T-helper 2 cell treated with Interferon-gamma antibody and Interleukin-4, amounts not matched to agents 100 ng/mL and 5 ng/mL, for 36 hours (primary cell): ENCODE measurements around the gene OPCML. TPM values are rescaled to one million over a fixed set of nuclear protein-coding genes. Genes with fewer than 3 reads are reported as not detected.

Source experiments
- intact Hi-C: fragments of 100-400 bp; cut with micrococcal nuclease; formaldehyde crosslinking; loops from one replicate; pipeline ENCODE4 v1.15.1; 2023
- total RNA-seq: library from RNA; stranded (reverse); gene quantifications from 2 replicates; pipeline ENCODE4 v1.2.3, GENCODE V29; 2022

Gene OPCML
- total RNA-seq, 1 donor from 2014 or later: not detected

GRCh38 chr11:132691848-132692550 lies 840.3 kb downstream of the OPCML start:
- intact Hi-C loops: no loop called here

- intact Hi-C loops: no loop called here
Observed at GRCh38 chr11:132686886-132687285, 845.4 kb downstream of the OPCML start.

- intact Hi-C loops: no loop called here
Observed at GRCh38 chr11:132685174-132685611, 847.1 kb downstream of the OPCML start.

- intact Hi-C loops: no loop called here
Observed at GRCh38 chr11:132683602-132684001, 848.7 kb downstream of the OPCML start.

- intact Hi-C loops: no loop called here
Observed at GRCh38 chr11:132681971-132682370, 850.3 kb downstream of the OPCML start.

- intact Hi-C loops: no loop called here
Observed at GRCh38 chr11:132680584-132680983, 851.7 kb downstream of the OPCML start.

- intact Hi-C loops: no loop called here
Observed at GRCh38 chr11:132674151-132674550, 858.1 kb downstream of the OPCML start.

GRCh38 chr11:132671851-132672370 lies 860.4 kb downstream of the OPCML start:
- intact Hi-C loops: no loop called here

- intact Hi-C loops: no loop called here
Observed at GRCh38 chr11:132670921-132671675, 861.2 kb downstream of the OPCML start.

GRCh38 chr11:132669949-132670348 lies 862.4 kb downstream of the OPCML start:
- intact Hi-C loops: no loop called here

GRCh38 chr11:132665205-132665604 lies 867.1 kb downstream of the OPCML start:
- intact Hi-C loops: no loop called here

GRCh38 chr11:132658696-132659095 lies 873.6 kb downstream of the OPCML start:
- intact Hi-C loops: no loop called here

- intact Hi-C loops: no loop called here
Observed at GRCh38 chr11:132658004-132658403, 874.3 kb downstream of the OPCML start.

GRCh38 chr11:132655187-132655855 lies 877.0 kb downstream of the OPCML start:
- intact Hi-C loops: no loop called here

GRCh38 chr11:132653237-132653636 lies 879.1 kb downstream of the OPCML start:
- intact Hi-C loops: no loop called here

- intact Hi-C loops: no loop called here
Observed at GRCh38 chr11:132650969-132651720, 881.2 kb downstream of the OPCML start.

GRCh38 chr11:132649277-132649676 lies 883.0 kb downstream of the OPCML start:
- intact Hi-C loops: no loop called here

GRCh38 chr11:132648851-132649250 lies 883.5 kb downstream of the OPCML start:
- intact Hi-C loops: no loop called here

GRCh38 chr11:132646890-132647289 lies 885.4 kb downstream of the OPCML start:
- intact Hi-C loops: no loop called here

GRCh38 chr11:132644520-132645239 lies 887.6 kb downstream of the OPCML start:
- intact Hi-C loops: no loop called here

GRCh38 chr11:132643239-132643638 lies 889.1 kb downstream of the OPCML start:
- intact Hi-C loops: no loop called here
